Stimulated activated naive CD4-positive, alpha-beta T cell treated with Interleukin-2 at 50 U/mL for 16 hours (primary cell): ENCODE data around the gene GATAD2A.

Experiments
- DNase-seq: peaks from one replicate; lab custom pipeline; 2025; lab: John Stamatoyannopoulos, UW

Gene GATAD2A

DNA sequence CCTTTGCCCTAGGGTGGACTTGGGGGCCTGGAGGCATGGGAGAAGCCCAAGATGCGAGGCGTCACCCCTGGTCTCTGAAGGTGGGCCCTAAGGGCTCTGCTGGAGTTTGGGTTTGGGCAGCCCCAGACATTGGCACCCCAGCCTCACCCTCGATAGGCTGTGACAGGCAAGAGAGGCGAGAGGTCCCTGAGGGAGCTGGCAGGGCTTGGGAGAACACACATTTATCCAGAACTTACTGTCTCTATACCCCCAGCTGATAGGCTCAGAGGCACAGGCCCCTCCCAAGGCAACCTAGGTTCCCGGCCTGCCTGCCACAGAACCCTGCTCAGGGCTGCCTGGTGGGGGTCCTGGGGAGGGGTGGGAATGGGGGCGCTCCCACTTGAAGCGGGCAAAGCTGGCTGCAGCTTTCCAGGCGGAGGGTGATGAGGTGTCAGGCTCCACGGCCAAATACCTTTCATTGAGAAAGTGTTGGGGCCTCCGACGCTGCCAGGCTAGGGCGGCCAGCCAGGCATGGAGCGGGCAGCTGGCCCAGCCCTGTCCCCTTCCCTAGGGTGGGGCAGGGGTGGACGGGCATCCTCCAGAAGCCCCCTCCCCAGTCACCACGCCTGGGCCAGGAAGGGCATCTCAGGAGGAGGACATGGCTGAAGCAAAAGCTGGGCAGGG, 142.3 kb downstream of the GATAD2A start:
- no peak for DNase-seq

DNA sequence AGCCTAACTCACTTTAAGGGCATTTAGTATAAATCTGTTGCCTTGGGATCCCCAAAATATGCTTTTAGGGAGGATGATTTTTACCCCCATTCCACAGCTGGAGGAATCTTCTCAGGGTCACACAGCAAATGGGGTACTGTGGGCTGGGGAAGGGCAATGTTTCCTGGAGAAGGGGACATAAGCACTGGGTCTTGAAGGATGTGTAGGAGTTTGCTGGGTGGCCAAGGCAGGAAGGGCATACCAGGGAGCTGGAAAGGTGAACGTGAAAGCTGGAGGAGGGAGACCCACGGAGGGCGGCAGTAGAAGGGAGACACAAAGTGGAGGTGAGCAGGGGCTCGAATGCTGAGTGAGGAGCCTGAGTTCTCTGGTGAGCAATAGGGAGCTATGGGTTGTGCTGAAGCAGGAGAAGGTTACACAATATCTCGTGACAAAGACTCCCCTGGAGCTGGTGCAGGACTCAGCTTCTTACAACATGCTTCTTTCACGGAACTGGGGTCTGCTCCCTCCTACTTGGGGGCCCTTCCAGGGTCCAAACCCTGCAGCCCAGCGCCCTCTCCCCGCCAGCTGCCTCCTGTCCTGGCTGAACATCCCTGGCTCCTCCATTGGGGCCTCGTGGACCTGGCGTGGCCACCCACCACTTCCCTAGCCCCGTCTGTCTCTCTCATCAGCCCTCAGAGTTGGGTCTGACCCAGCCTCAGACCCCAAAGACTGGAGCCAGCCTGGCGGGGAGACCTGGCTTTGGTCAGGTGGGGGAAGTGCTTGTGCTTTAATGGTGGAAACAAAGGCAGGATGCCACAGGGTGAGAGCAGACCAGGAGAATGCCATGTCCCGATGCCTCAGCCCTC, 143.7 kb downstream of the GATAD2A start:
- DNase-seq, result no peak

DNA sequence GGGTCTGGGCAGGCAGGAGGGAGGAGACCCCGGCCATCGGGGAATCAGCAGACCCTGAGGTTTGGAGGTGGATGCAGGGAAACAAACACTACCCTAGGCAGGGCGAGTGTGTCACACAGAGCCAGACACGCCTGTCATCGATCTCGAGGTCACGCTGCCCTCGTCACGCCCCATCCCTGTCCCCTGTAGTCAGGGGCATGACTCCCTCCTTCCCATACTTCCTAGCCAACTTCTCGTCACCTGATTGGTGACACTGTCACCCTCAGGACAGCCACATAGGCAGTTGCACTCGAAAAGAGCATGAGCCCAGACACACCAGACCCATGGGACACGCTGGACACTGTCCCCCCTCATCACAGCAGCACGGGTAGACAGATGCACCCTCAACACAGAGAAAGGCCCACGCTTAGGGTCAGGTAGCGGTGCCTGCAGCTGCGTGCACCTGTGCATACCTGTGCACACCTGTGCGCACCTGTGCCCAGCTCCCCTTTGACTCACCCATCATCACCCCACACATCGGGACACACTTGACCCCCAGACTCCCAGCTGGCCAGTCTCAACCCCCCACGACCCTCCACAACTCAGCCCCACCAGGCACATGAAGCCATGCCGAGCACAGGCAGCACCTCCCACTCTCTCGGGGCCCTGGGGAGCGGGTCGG, 144.5 kb downstream of the GATAD2A start:
- no peak for DNase-seq

DNA sequence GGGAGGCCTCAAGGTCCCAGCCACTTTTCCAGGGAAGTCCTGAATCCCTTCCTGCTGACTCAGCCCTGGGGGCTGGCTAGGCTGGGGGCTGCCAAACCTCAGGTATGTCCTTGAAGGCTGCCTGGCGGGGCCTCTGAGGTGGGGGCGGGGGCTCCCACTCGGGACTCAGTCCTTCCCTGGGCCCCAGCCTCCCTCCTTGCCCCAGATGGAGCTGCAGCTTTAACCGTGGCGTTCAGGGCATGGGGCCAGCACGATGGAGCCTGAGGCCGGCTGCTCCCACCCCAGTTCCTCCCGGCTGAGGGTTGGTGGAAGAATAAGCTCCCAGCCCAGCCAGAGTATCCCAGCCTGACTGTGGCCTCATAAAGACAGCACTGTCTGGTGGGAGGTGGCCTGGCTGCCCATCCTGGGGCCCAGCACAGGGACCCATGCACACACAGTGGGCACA, 145.0 kb downstream of the GATAD2A start:
- no peak for DNase-seq

DNA sequence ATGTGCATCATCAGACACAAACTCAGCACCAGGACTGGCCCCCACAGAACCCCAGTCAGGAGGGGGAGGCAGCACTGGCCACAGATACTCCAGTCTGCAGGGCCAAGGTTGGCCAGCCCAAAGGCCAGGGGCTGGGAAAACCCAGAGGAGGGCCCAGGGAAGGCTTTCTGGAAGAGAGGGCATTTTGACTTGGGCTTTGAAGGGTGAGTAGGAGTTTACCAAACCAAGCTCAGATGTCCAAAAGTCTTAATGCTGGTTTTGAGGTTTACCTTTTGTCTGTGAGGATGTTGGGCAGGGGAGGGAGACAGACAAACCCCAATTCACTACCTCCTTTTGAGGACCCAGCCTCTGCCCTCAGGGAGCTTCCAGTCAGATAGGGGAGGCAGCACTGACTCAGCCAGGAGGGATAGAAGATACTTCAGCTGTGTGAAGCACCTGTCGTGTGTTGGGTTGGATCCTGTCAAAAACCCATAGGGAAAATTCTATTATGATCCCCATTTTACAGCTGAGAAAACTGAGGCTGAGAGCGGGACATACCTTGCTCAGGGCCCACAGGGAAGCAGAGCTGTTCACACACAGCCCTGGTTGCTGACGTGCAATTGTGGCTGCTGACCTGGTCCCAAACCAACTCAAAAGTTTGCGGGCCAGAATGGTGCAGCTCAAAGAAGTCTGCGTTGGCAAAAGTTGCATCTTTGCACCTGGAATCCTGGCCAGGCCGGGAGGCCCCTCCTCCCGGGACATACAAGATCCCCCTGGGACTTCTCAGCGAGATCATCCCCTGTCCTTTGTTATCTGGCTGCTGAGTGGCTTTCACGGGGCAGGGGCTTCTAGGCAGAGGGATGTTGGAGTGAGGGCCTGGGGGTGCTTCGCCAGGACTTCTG, 145.7 kb downstream of the GATAD2A start:
- DNase-seq, result no peak

DNA sequence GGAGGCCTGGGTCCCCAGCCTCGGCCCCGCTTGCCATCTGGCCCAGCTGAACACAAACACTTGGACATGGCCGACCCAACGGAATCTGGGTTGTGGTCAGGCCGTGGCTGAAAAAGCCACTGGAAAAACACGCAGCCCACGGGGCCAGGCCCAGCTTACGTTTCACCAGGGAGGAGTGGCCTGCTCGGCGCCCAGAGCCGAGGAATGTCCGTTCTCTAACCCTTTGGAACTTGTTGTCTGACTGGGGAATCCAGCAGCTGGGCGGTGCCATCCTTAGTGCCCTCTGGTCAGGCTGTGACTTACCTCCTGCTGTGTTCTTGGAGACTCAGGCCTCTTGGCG, 146.3 kb downstream of the GATAD2A start:
- DNase-seq, result no peak

DNA sequence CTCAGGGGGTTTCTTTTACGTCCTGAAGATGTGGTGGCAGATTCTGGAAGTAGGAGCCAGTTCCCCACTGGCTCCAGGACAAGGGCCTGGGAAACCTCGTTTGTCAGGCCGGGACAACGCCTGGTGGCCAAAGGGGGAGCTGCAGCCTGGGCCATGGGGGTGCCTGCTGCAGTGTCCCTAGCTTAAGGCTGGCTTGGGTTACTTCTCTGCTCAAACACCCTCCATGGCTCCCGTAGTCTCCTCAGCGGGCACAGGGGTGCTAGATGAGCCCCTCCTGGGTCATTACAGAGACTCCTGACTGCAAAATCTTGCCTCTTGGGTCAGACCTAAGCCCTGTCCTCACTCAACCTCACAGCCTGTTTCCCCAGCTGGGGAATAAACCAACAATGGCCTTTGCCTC, 147.3 kb downstream of the GATAD2A start:
- no peak for DNase-seq

DNA sequence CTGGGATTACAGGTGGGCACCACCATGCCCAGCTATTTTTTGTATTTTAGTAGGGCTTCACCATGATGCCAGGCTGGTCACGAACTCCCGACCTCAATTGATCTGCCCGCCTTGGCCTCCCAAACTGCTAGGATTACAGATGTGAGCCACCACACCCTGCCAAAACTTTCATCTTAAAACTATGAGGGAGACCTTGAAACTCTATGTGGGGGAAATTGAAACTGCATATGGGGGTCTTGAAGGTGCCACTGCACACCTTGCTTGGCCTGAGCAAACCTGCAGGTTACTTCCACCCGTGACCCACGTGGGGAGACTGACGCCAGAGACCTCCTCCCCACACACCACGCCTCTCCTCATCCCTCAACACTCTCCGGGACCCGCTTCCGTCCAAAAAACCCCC, 148.2 kb downstream of the GATAD2A start:
- no peak for DNase-seq

DNA sequence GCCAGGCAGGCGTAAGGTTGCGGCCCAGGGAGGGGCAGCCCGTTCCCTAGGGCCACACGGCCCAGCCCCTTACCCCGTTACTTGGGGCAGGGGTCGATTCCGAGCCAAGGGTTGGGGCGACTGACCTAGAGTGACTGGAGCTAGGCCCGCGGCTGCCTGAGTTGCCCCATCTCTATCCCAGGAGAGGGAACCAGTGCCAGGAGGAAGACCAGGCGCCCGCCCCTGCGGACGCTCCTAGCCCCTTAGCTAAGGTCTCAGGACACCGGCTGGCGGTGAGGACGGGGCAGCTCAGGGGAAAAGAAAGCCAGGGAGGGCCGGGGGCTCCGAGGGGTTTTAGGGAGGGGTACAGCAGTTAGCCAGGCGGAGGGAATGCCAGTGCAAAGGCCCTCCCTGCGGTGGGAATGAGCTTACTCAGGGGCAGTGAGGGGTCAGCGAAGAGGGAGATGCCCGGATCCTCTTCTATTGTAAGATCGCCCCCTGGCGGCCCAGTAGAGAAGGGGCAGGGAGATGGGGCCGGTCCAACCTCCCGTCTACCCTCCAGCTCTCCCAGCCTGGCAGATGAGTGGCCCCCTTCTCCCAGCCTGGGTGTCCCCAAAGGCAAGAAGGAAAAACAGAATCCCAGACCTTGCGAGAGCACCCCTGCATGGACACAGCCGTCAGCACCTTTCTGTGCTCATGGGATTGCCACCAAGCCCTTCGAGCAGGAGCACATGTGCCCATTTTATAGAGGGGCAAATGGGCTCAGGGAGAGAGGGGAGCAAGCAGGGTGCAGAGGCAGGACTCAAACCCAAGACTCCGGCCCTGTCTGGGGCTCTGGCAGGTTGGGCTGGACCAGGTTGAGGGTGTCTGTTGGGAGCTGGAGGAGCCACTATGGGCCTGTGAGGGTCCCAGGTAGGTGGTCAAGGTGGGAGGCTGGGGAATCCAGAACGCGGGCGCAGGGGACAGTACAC, 148.9 kb downstream of the GATAD2A start:
- peak; percentile 48 for DNase-seq

DNA sequence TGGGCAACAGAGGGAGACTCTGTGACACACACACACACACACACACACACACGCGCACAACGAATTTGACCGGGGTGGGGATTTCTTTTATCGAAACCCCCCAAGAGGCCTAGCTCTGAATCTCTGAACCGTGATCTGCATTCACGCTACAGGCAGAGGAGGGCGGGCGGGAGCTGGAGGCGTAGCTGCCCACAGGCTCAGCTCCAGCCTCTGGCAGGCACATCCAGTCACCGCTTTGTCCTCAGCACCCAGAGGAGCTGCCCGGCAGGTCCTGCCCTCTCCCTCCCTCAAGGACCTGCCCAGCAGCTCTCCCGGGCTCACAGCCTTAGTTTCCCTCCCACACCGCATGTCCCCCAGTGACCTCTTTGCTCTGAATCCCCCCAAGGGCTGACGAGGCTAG, 152.6 kb downstream of the GATAD2A start:
- no peak for DNase-seq
